Spleen (tissue), 11 donors: Measurements from ENCODE around the gene DIDO1. TPM values are rescaled to one million over a fixed set of nuclear protein-coding genes. Genes with fewer than 3 reads are reported as not detected.
"Not testable (repeated sequence)": the region's sequence is repeated elsewhere in the genome, so short reads cannot be mapped to it uniquely, and the experiment has no call there.

Source experiments
- DNase-seq: peaks from one replicate; pipeline ENCODE4 v3.0.0-alpha.2; 2020
- H3K27ac ChIP-seq, 8 donors: fragments of 200-600 bp; sonication (generic) in 7 of 8; 1 replicate in 4 of 8; 2 replicates in 4 of 8; pipeline versions ENCODE4 v1.5.0 to v1.8.0; 2016 to 2021; ENCODE audit warnings: inconsistent platforms in 4 of 8, mild to moderate bottlenecking in 4 of 8, moderate library complexity in 1 of 8
- H3K27me3 ChIP-seq, 7 donors: fragments of 200-600 bp; sonication (generic) in 6 of 7; replicated peaks in 1 of 7; 1 replicate in 4 of 7; 2 replicates in 3 of 7; pipeline versions ENCODE4 v1.5.0 to v1.8.0; 2016 to 2021; ENCODE audit warnings: inconsistent platforms in 3 of 7, mild to moderate bottlenecking in 1 of 7
- H3K36me3 ChIP-seq, 6 donors: fragments of 200-600 bp; sonication (generic) in 5 of 6; 1 replicate in 4 of 6; 2 replicates in 2 of 6; pipeline versions ENCODE4 v1.5.0 to v1.8.0; 2016 to 2021; ENCODE audit warnings: inconsistent platforms in 2 of 6
- H3K4me1 ChIP-seq, 6 donors: fragments of 200-600 bp; sonication (generic) in 5 of 6; 1 replicate in 3 of 6; 2 replicates in 3 of 6; pipeline versions ENCODE4 v1.5.0 to v1.8.0; 2016 to 2021; ENCODE audit warnings: inconsistent platforms in 3 of 6
- H3K4me3 ChIP-seq, 8 donors: fragments of 200-600 bp; sonication (generic) in 7 of 8; 1 replicate in 4 of 8; 2 replicates in 4 of 8; pipeline versions ENCODE4 v1.5.0 to v1.8.0; 2016 to 2021; ENCODE audit warnings: inconsistent platforms in 4 of 8, mild to moderate bottlenecking in 4 of 8, moderate library complexity in 2 of 8
- H3K9me3 ChIP-seq, 8 donors: fragments of 200-600 bp; sonication (generic) in 7 of 8; 1 replicate in 4 of 8; 2 replicates in 4 of 8; pipeline versions ENCODE4 v1.5.0 to v1.8.0; 2016 to 2021; ENCODE audit warnings: inconsistent platforms in 4 of 8
- CTCF ChIP-seq, 11 experiments: fragments of 200-600 bp in 7 of 11; fragments of 450-650 bp in 4 of 11; sonication (generic) in 4 of 11; IDR thresholded peaks in 8 of 11; conservative IDR thresholded peaks in 3 of 11; 1 replicate in 7 of 11; 2 replicates in 4 of 11; pipeline versions ENCODE4 v1.4.0 to v1.8.0; 2016 to 2021; ENCODE audit warnings: antibody characterized with exemption in 11 of 11, inconsistent platforms in 4 of 11, mild to moderate bottlenecking in 1 of 11
- POLR2A ChIP-seq, 3 donors: fragments of 450-650 bp; IDR thresholded peaks; one replicate each; pipeline ENCODE4 v1.5.1; 2017; ENCODE audit warnings: antibody characterized with exemption in 3 of 3, mild to moderate bottlenecking in 1 of 3
- POLR2AphosphoS5 ChIP-seq, 3 donors: sonication (generic); formaldehyde crosslinking; IDR thresholded peaks; one replicate each; pipeline ENCODE4 v1.5.1; 2017; ENCODE audit warnings: antibody characterized with exemption in 3 of 3
- WGBS, 5 donors: extraction: QIAGEN DNeasy Blood & Tissue Kit in 3 of 5; methylation state at CpG; one replicate each; pipeline versions ENCODE4 v1.1.5 to v1.1.7; 2013 to 2018; 5-methylcytosine and 5-hydroxymethylcytosine counted together
- intact Hi-C: fragments of 100-400 bp; cut with DNase I; formaldehyde crosslinking; loops from one replicate; pipeline ENCODE4 v1.15.0; 2023; ENCODE audit warnings: low total_unique reads
- polyA plus RNA-seq, 3 donors: library from polyadenylated mRNA; stranded (reverse); fragments of 200-250 nt; gene quantifications; one replicate each; pipeline ENCODE4 v1.2.1, GENCODE V29; 2013
- total RNA-seq, 7 donors: library from RNA; depleted of rRNA in 3 of 7; stranded (reverse); fragments of >200 nt in 3 of 7; fragmentation: NEBNext Ultra II Directional in 4 of 7; extraction: Animal tissue kit (Norgen Biotek cat#: 25700) in 4 of 7; gene quantifications; one replicate each; pipeline versions ENCODE4 v1.1.0 to v1.2.1, GENCODE V29; 2016 to 2021
- donor health status: healthy with polysubstance abuse.
- donor health status: DM: no; HTN: no; CAD: no; lungs with moderate emphysema.
- donor health status: DM: no; HTN: no; CAD: no.
- donor health status: Bipolar disorder and iron deficiency.
- donor health status: healthy.
- donor health status: DM: no; HTN: no; CAD: no.
- donor health status: DM: yes; HTN: yes; CAD: no.

DIDO1 gene
- total and polyA plus RNA-seq, 10 donors = 17.4 to 79.6 (median 66.9) TPM

- H3K4me1 ChIP-seq = peaks cover 79 to 93% (median 90%) of the 10 kb centered on the region in 6 donors
- H3K4me3 ChIP-seq = peak overlapping the region; percentile 83 to 99 (median 92)
- H3K27ac ChIP-seq = peak overlapping the region in 7 of 8 donors; percentile 95 to 100 (median 98)
- 35 to 55% (median 45%) methylated on average over 12 of the region's 12 CpGs for WGBS, 5 donors
- no peak for DNase-seq
- intact Hi-C loops = no loop called here
- H3K27me3 ChIP-seq = no peaks in the 10 kb centered on the region
- TF ChIP-seq POLR2A (IDR thresholded peaks at IDR 0.05) (no peak), POLR2AphosphoS5 (IDR thresholded peaks at IDR 0.05) (no peak), CTCF (IDR thresholded peaks at IDR 0.05 in 8 of 11, conservative IDR thresholded peaks at IDR 0.05 in 3 of 11) (no peak)
- no peaks in the 10 kb centered on the region for H3K9me3 ChIP-seq
- no peaks in the 10 kb centered on the region for H3K36me3 ChIP-seq
Measured at GRCh38 chr20:62924442-62925075, 1.7 kb downstream of the DIDO1 start.

GRCh38 chr20:62923669-62924441, 2.5 kb downstream of the DIDO1 start:
- WGBS, 5 donors = 50 to 67% (median 58%) methylated on average over 7 of the region's 7 CpGs
- intact Hi-C loops = no loop called here
- H3K4me1 ChIP-seq = peaks cover 81 to 93% (median 90%) of the 10 kb centered on the region in 6 donors
- peak overlapping the region in 5 of 8 donors; percentile 83 to 99 (median 92) for H3K4me3 ChIP-seq
- H3K36me3 ChIP-seq = no peaks in the 10 kb centered on the region
- no peak for TF ChIP-seq POLR2AphosphoS5 (IDR thresholded peaks at IDR 0.05)
- TF ChIP-seq POLR2A (IDR thresholded peaks at IDR 0.05) = no peak
- no peak for TF ChIP-seq CTCF (IDR thresholded peaks at IDR 0.05 in 8 of 11, conservative IDR thresholded peaks at IDR 0.05 in 3 of 11)
- no peak for DNase-seq
- H3K9me3 ChIP-seq = no peaks in the 10 kb centered on the region
- H3K27me3 ChIP-seq = no peaks in the 10 kb centered on the region
- H3K27ac ChIP-seq = peak overlapping the region in 7 of 8 donors; percentile 7 to 100 (median 98)

- H3K27me3 ChIP-seq, DNase-seq, H3K9me3 ChIP-seq, intact Hi-C loops, H3K36me3 ChIP-seq: not testable (repeated sequence)
- WGBS, 5 donors = 63 to 80% (median 73%) methylated on average over 17 of the region's 17 CpGs
- peak overlapping the region in 5 of 8 donors; percentile 44 to 100 (median 98) for H3K27ac ChIP-seq
- peak in 1 of 3 donors; percentile 6 for TF ChIP-seq POLR2AphosphoS5 (IDR thresholded peaks at IDR 0.05)
- peaks cover 81 to 93% (median 90%) of the 10 kb centered on the region in 6 donors for H3K4me1 ChIP-seq
- peak overlapping the region in 2 of 8 donors; percentile 97 to 99 for H3K4me3 ChIP-seq
Measured at GRCh38 chr20:62923059-62923668, 3.1 kb downstream of the DIDO1 start.

GRCh38 chr20:62922451-62922921, 3.8 kb downstream of the DIDO1 start:
- H3K4me3 ChIP-seq = peak overlapping the region in 3 of 8 donors; percentile 3 to 99 (median 97)
- H3K27me3 ChIP-seq = no peaks in the 10 kb centered on the region
- no peaks in the 10 kb centered on the region for H3K36me3 ChIP-seq
- WGBS, 5 donors = 50 to 60% (median 54%) methylated on average over 14 of the region's 14 CpGs
- TF ChIP-seq POLR2A (IDR thresholded peaks at IDR 0.05) = no peak
- peak in 1 of 3 donors; percentile 44 for TF ChIP-seq POLR2AphosphoS5 (IDR thresholded peaks at IDR 0.05)
- no peaks in the 10 kb centered on the region for H3K9me3 ChIP-seq
- DNase-seq = no peak
- peak overlapping the region in 5 of 8 donors; percentile 44 to 100 (median 98) for H3K27ac ChIP-seq
- intact Hi-C loops = no loop called here
- H3K4me1 ChIP-seq = peaks cover 81 to 93% (median 90%) of the 10 kb centered on the region in 6 donors
